Activated CD8-positive, alpha-beta memory T cell treated with anti-CD3 and anti-CD28 coated beads for 24 hours (primary cell): ENCODE results near the gene PAGE3.

Experiments
- DNase-seq: peaks from one replicate; pipeline ENCODE4 v3.0.0-alpha.2; 2020

PAGE3 gene, protein sequence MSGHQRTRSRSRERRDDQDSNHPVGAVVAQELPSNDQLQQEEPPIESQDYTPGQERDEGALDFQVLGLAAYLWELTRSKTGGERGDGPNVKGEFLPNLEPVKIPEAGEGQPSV

DNA sequence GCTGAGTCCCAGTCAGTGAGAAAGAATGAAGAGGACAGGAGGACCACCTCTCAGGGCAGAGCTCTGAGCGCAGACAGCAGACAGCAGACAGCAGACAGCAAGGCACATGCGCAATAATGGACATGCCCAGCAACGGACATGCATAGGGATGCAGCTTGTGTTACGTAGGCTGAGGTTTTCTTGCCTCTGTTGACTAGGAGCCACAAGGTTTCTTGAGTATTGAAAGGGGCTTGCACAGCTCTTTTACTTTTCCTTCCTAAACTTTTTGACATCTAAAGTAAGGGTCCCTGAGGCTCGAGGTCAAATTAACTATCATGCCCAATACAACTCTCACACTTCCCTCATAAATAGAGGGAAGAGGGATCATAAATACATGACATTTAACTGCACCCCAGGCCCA lies at the start of gene PAGE3:
PAGE3 (minus strand) TSS at position 101 of the 400 bp plus-strand sequence. CDS start 1,013 bp downstream, outside the sequence.
- no peak for DNase-seq

- DNase-seq: no peak
Measured at GRCh38 chrX:55312655-55313054, 47.9 kb upstream of the PAGE3 start.

GRCh38 chrX:55290963-55291362 lies 26.2 kb upstream of the PAGE3 start:
- no peak for DNase-seq

DNA sequence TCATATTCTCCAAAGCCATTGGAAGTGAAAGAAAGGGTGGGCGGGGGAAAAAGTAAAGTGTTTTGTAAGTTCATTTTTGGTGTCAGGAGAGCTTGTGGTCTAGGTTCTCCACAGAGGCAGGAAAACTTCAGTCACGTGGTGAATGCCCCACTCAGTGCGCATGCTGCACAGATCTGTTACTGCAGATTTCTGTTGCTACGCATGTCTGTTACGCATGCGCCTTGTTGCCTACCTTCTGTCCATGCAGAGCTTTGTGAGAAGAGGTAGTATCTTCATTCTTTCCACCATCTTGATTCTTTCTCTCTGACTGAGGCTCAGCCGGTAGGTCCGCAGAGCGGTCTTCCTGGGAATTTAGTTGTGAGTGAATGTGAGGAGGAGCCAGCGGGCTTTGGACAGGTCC lies 15.1 kb upstream of the PAGE3 start:
- no peak for DNase-seq

DNA sequence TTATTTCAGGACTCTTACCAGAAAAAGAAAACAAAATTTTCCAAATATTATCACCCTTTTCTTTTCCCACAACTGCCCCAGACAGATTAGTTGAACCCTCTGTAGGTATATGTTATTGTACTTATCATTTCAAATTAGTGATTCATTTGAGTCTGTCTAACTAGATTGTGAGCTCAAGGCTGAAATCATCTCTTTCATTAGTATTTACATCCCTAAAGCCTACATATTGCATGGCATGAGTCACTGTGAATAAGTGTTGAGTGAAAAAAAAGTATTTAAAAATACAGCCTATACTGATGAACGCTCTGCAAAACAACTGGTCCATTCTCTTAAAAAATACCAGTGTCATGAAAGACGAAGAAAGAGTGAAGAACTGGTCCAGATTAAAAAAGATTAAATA lies 3.9 kb downstream of the PAGE3 start:
- DNase-seq: no peak

- DNase-seq: no peak
Measured at GRCh38 chrX:55253528-55253927, 11.2 kb downstream of the PAGE3 start.

DNA sequence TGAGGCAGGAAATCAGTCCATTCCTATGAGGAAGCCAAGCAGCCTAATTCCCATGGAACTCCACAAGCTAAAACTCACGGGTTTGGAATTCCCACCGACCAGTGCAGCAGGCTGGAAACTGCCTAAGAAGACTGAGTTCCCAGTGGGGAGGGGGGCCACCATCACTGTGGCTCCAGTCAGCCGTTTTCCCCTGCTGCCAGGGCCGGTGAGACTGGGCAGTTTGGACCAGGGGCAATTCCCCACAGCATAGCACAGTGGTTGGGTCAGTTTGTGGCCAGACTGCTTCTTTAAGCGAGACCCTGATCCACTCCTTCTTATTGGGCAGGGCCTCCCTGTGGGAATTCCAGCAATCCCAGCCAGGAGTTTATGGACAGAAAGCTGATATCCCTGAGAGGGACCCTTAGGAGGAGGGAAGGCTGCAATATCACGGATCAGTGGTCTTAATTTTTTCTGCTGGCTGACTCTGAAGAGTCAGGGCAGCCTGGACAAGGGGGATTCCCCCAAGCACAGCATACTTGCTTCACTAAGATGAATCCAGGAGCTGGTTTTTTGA lies 23.9 kb downstream of the PAGE3 start:
- DNase-seq: no peak

DNA sequence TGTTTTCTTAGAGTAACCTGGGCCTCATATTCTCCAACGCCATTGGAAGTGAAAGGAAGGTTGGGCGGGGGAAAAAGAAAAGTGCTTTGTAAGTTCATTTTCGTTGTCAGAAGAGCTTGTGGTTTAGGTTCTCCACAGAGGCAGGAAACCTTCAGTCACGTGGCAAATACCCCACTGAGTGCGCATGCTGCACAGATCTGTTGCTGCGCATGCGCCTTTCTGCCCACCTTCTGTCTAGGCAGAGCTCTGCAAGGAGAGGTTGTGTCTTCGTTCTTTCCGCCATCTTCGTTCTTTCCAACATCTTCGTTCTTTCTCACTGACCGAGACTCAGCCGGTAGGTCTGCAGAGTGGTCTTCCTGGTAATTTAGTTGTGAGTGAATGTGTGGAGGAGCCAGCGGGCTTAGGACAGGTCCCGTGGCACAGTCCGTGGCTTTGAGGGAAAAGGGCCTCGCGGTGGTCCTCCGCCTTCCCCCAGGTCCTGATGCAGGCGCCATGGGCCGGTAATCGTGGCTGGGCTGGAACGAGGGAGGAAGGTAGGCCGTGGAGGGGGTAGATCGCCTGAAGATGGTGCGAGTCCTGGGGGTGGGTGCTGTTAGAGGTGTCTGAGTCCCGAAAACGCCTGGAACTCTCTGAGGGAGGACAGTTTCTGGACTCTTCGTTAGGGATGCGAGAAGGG lies 44.5 kb downstream of the PAGE3 start, which contains the start of gene PAGE5:
PAGE5 (plus strand) TSS at position 228 of the 676 bp plus-strand sequence. CDS start 1,037 bp downstream, outside the sequence.
- DNase-seq: no peak

GRCh38 chrX:55213381-55213780 lies 51.3 kb downstream of the PAGE3 start:
- DNase-seq: no peak

- DNase-seq: no peak
Measured at GRCh38 chrX:55210931-55211677, 53.6 kb downstream of the PAGE3 start.
